Natural killer cell (primary cell): ENCODE measurements around the gene CPAMD8. TPM values are rescaled to one million over a fixed set of nuclear protein-coding genes. Genes with fewer than 3 reads are reported as not detected.
"Not testable (repeated sequence)": the region's sequence is repeated elsewhere in the genome, so short reads cannot be mapped to it uniquely, and the experiment has no call there.

Experiments
- ATAC-seq, 3 donors: fragments of 150-1000 bp in 2 of 3; fragments of 200-7000 bp in 1 of 3; cut with Tn5 transposase; 1 replicate in 1 of 3; 2 replicates in 2 of 3; pipeline ENCODE4 v1.10.0; 2021; ENCODE audit warnings: mild to moderate bottlenecking in 2 of 3, moderate library complexity in 2 of 3
- DNase-seq, 2 donors: peaks; one replicate each; pipeline versions ENCODE4 v3.0.0 to v3.0.0-alpha.2; 2013 to 2021; ENCODE audit warnings: mixed read lengths in 1 of 2
- H3K27ac ChIP-seq: one replicate; pipeline ENCODE4 v1.5.1; 2013; ENCODE audit warnings: mild to moderate bottlenecking, low read length
- H3K27me3 ChIP-seq: one replicate; pipeline ENCODE4 v1.6.1; 2013; ENCODE audit warnings: low read length; ENCODE audit not compliant: control insufficient read depth, insufficient read depth
- H3K36me3 ChIP-seq: one replicate; pipeline ENCODE4 v1.6.1; 2013; ENCODE audit warnings: low read length; ENCODE audit not compliant: control insufficient read depth, insufficient read depth
- H3K4me1 ChIP-seq: one replicate; pipeline ENCODE4 v1.6.1; 2013; ENCODE audit warnings: low read length; ENCODE audit not compliant: control insufficient read depth, insufficient read depth
- H3K4me3 ChIP-seq: one replicate; pipeline ENCODE4 v1.5.1; 2013; ENCODE audit warnings: low read length
- H3K9me3 ChIP-seq: one replicate; pipeline ENCODE4 v1.6.1; 2013; ENCODE audit warnings: low read length; ENCODE audit not compliant: control insufficient read depth, insufficient read depth
- H3K27ac Mint-ChIP-seq, 2 donors: one replicate each; pipeline ENCODE4 v1.8.0; 2022; ENCODE audit warnings: mild to moderate bottlenecking in 2 of 2, mixed read lengths in 2 of 2, moderate library complexity in 1 of 2
- H3K27me3 Mint-ChIP-seq, 2 donors: one replicate each; pipeline ENCODE4 v1.8.0; 2022; ENCODE audit warnings: low read depth in 2 of 2, mixed read lengths in 2 of 2
- H3K36me3 Mint-ChIP-seq: one replicate; pipeline ENCODE4 v1.8.0; 2022; ENCODE audit warnings: mixed read lengths
- H3K4me1 Mint-ChIP-seq, 2 donors: one replicate each; pipeline ENCODE4 v1.8.0; 2022; ENCODE audit warnings: mixed read lengths in 2 of 2
- H3K4me3 Mint-ChIP-seq: one replicate; pipeline ENCODE4 v1.8.0; 2022; ENCODE audit warnings: mild to moderate bottlenecking, moderate library complexity, mixed read lengths
- H3K9me3 Mint-ChIP-seq, 2 donors: one replicate each; pipeline ENCODE4 v1.8.0; 2022; ENCODE audit warnings: mixed read lengths in 2 of 2
- WGBS: methylation state at CpG from one replicate; pipeline ENCODE4 v1.1.7; 2013; ENCODE audit warnings: missing lambda C conversion rate; ENCODE audit not compliant: insufficient coverage; 5-methylcytosine and 5-hydroxymethylcytosine counted together
- intact Hi-C: fragments of 100-400 bp; cut with micrococcal nuclease; formaldehyde crosslinking; loops from one replicate; pipeline ENCODE4 v1.14.2; 2022
- total RNA-seq, 4 donors: library from RNA; stranded (reverse); fragments of 120-200 nt in 1 of 4; gene quantifications; one replicate each; pipeline versions ENCODE4 v1.2.3 to v1.2.4, GENCODE V29; 2013 to 2022
- TF ChIP-seq, protein P1 (sequence below): fragments of 200-600 bp; IDR thresholded peaks from one replicate; pipeline ENCODE4 v1.8.0; 2022; ENCODE audit warnings: antibody characterized with exemption

The CPAMD8 gene
- total RNA-seq, 3 donors from 2014 or later (not counting 1 experiment from before 2014, with no cell fraction given), result 3.6 to 4.9 (median 4.7) TPM

- peaks cover under 1 to 1% of the 10 kb centered on the region in 2 donors for H3K27me3 Mint-ChIP-seq
- H3K27ac Mint-ChIP-seq, result no peak overlapping the region
- H3K27ac ChIP-seq, result no peak overlapping the region
- no peak overlapping the region for H3K4me3 ChIP-seq
- no peaks in the 10 kb centered on the region for H3K9me3 ChIP-seq
- H3K4me1 ChIP-seq, result no peaks in the 10 kb centered on the region
- TF ChIP-seq, protein P1, sequence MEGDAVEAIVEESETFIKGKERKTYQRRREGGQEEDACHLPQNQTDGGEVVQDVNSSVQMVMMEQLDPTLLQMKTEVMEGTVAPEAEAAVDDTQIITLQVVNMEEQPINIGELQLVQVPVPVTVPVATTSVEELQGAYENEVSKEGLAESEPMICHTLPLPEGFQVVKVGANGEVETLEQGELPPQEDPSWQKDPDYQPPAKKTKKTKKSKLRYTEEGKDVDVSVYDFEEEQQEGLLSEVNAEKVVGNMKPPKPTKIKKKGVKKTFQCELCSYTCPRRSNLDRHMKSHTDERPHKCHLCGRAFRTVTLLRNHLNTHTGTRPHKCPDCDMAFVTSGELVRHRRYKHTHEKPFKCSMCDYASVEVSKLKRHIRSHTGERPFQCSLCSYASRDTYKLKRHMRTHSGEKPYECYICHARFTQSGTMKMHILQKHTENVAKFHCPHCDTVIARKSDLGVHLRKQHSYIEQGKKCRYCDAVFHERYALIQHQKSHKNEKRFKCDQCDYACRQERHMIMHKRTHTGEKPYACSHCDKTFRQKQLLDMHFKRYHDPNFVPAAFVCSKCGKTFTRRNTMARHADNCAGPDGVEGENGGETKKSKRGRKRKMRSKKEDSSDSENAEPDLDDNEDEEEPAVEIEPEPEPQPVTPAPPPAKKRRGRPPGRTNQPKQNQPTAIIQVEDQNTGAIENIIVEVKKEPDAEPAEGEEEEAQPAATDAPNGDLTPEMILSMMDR, result no peak
- intact Hi-C loops, result no loop called here
- no peaks in the 10 kb centered on the region for H3K36me3 ChIP-seq
- no peaks in the 10 kb centered on the region for H3K36me3 Mint-ChIP-seq
- ATAC-seq (no peak), DNase-seq (no peak)
- H3K4me1 Mint-ChIP-seq, result no peaks in the 10 kb centered on the region
- no peak overlapping the region for H3K4me3 Mint-ChIP-seq
- no peaks in the 10 kb centered on the region for H3K27me3 ChIP-seq
- no peaks in the 10 kb centered on the region for H3K9me3 Mint-ChIP-seq
- 95% methylated on average over 13 of the region's 13 CpGs for WGBS
Observed at GRCh38 chr19:16943942-16944625, 82.5 kb downstream of the CPAMD8 start.

DNA sequence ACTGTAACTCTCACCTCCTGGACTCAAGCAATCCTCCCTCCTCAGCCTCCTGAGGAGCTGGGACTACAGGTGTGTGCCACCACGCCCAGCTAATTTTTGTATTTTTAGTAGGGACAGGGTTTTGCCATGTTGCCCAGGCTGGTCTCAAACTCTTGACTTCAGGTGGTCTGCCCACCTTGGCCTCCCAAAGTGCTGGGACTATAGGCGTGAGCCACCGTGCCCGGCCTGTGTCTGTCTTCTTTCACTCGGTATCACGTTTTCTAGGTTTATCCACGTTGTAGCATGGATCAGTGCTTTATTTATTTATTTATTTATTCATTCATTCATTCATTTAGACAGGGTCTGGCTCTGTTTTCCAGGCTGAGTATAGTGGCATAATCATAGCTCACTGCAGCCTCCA, 83.5 kb downstream of the CPAMD8 start:
- H3K27ac Mint-ChIP-seq, H3K27ac ChIP-seq, ATAC-seq, H3K27me3 ChIP-seq, H3K27me3 Mint-ChIP-seq, H3K4me1 ChIP-seq, H3K9me3 ChIP-seq, H3K4me3 ChIP-seq, H3K36me3 ChIP-seq, intact Hi-C loops, H3K4me3 Mint-ChIP-seq, H3K4me1 Mint-ChIP-seq, H3K9me3 Mint-ChIP-seq, H3K36me3 Mint-ChIP-seq, DNase-seq: not testable (repeated sequence)
- 98% methylated on average over 7 of the region's 7 CpGs for WGBS

DNA sequence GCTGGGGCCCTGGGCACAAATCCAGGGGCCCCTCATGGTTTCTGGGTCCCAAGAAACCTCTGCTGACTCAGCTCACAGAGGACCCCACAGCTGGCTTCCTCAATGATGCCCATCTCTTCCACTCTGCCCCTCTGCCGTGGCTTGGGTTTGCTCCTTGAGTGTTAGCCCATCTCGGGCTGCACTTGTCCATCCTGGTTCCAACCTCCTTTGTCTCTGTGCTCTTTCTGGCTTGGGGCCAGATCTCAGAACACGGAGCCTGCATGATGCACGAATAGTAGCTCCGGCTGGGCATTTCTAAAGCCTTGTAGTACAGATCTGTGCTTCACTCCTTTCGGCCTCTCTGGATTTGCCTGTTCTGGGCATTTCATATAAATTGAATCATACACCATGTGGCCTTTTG, 84.0 kb downstream of the CPAMD8 start:
- DNase-seq, result no peak
- Histone ChIP-seq H3K27ac (no peak overlapping the region), H3K4me3 (no peak overlapping the region), H3K4me1 (no peaks in the 10 kb centered on the region), H3K36me3 (no peaks in the 10 kb centered on the region), H3K27me3 (no peaks in the 10 kb centered on the region), H3K9me3 (no peaks in the 10 kb centered on the region)
- 88% methylated on average over 6 of the region's 6 CpGs for WGBS
- H3K9me3 Mint-ChIP-seq, result no peaks in the 10 kb centered on the region
- no peak overlapping the region for H3K4me3 Mint-ChIP-seq
- no peak overlapping the region for H3K27ac Mint-ChIP-seq
- TF ChIP-seq, protein P1, result no peak
- no peaks in the 10 kb centered on the region for H3K36me3 Mint-ChIP-seq
- no peak for ATAC-seq
- H3K27me3 Mint-ChIP-seq, result peaks cover 0 to 3% of the 10 kb centered on the region in 2 donors
- H3K4me1 Mint-ChIP-seq, result no peaks in the 10 kb centered on the region
- intact Hi-C loops, result no loop called here

GRCh38 chr19:16940626-16941025, 86.0 kb downstream of the CPAMD8 start:
- Mint-ChIP-seq H3K4me3 (no peak overlapping the region), H3K4me1 (no peaks in the 10 kb centered on the region), H3K27me3 (peaks cover 0 to 3% of the 10 kb centered on the region in 2 donors), H3K9me3 (no peaks in the 10 kb centered on the region), H3K36me3 (no peaks in the 10 kb centered on the region), H3K27ac (no peak overlapping the region)
- H3K4me3 ChIP-seq, result no peak overlapping the region
- intact Hi-C loops, result no loop called here
- 86% methylated on average over 9 of the region's 9 CpGs for WGBS
- H3K4me1 ChIP-seq, result no peaks in the 10 kb centered on the region
- H3K36me3 ChIP-seq, result no peaks in the 10 kb centered on the region
- TF ChIP-seq, protein P1, result no peak
- no peak for DNase-seq
- ATAC-seq, result no peak
- H3K27ac ChIP-seq, result no peak overlapping the region
- no peaks in the 10 kb centered on the region for H3K27me3 ChIP-seq
- no peaks in the 10 kb centered on the region for H3K9me3 ChIP-seq

DNA sequence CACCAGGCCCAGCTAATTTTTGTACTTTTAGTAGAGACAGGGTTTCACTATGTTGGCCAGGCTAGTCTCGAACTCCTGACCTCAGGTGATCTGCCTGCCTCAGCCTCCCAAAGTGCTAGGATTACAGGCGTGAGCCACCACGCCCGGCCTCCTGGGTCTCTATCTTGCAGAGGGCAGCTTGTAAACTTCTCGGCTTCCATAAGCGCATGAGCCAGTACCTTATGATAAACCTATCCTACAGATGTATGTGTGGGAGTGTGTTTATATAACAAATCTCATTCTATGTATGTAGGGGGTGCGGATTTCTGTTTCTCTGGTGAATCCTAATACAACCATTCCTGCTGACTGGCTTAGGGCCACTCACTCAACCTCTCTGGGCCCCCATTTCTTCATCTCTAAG, 86.5 kb downstream of the CPAMD8 start:
- WGBS, result 75% methylated on average over 4 of the region's 7 CpGs
- H3K27me3 ChIP-seq, H3K27me3 Mint-ChIP-seq, H3K36me3 ChIP-seq, ATAC-seq, intact Hi-C loops, H3K27ac Mint-ChIP-seq, H3K4me3 ChIP-seq, H3K4me3 Mint-ChIP-seq, H3K36me3 Mint-ChIP-seq, H3K9me3 Mint-ChIP-seq, H3K27ac ChIP-seq, DNase-seq, H3K4me1 ChIP-seq, H3K4me1 Mint-ChIP-seq, H3K9me3 ChIP-seq: not testable (repeated sequence)
